ENCODE results near the gene FAM170B.

- TF ChIP-seq, protein P1, sequence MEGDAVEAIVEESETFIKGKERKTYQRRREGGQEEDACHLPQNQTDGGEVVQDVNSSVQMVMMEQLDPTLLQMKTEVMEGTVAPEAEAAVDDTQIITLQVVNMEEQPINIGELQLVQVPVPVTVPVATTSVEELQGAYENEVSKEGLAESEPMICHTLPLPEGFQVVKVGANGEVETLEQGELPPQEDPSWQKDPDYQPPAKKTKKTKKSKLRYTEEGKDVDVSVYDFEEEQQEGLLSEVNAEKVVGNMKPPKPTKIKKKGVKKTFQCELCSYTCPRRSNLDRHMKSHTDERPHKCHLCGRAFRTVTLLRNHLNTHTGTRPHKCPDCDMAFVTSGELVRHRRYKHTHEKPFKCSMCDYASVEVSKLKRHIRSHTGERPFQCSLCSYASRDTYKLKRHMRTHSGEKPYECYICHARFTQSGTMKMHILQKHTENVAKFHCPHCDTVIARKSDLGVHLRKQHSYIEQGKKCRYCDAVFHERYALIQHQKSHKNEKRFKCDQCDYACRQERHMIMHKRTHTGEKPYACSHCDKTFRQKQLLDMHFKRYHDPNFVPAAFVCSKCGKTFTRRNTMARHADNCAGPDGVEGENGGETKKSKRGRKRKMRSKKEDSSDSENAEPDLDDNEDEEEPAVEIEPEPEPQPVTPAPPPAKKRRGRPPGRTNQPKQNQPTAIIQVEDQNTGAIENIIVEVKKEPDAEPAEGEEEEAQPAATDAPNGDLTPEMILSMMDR (conservative IDR thresholded peaks at IDR 0.05; ENCODE audit: low read depth, low read length), result no peak
- TF ChIP-seq POLR2A (IDR thresholded peaks at IDR 0.05; ENCODE audit: low read depth, low read length) (no peak), RCOR1 (IDR thresholded peaks at IDR 0.05; ENCODE audit: insufficient replicate concordance, low read length) (no peak), RAD21 (IDR thresholded peaks at IDR 0.05; ENCODE audit: low read length) (no peak), MXI1 (IDR thresholded peaks at IDR 0.05; ENCODE audit: borderline replicate concordance, low read depth, low read length) (no peak), SMC3 (IDR thresholded peaks at IDR 0.05; ENCODE audit: low read depth, low read length) (no peak), MAFK (IDR thresholded peaks at IDR 0.05; ENCODE audit: low read depth, low read length) (no peak)
- TF ChIP-seq, protein P2, sequence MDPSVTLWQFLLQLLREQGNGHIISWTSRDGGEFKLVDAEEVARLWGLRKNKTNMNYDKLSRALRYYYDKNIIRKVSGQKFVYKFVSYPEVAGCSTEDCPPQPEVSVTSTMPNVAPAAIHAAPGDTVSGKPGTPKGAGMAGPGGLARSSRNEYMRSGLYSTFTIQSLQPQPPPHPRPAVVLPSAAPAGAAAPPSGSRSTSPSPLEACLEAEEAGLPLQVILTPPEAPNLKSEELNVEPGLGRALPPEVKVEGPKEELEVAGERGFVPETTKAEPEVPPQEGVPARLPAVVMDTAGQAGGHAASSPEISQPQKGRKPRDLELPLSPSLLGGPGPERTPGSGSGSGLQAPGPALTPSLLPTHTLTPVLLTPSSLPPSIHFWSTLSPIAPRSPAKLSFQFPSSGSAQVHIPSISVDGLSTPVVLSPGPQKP (IDR thresholded peaks at IDR 0.05; ENCODE audit: borderline replicate concordance, low read depth, low read length), result no peak
Measured at GRCh38 chr10:49123981-49124950, 9.6 kb downstream of the FAM170B start.

Measured in IMR-90 (cell line).